Naive thymus-derived CD4-positive, alpha-beta T cell (primary cell): Measurements from ENCODE around the gene CDK10. TPM values are rescaled to one million over a fixed set of nuclear protein-coding genes. Genes with fewer than 3 reads are reported as not detected.
A peak's percentile ranks its signal among the peaks of the same experiment; 100 is the strongest.

Experiments
- ATAC-seq: fragments of 150-1000 bp; cut with Tn5 transposase; 2 replicates; pipeline ENCODE4 v1.10.0; 2021; ENCODE audit warnings: mild to moderate bottlenecking, moderate library complexity
- CTCF ChIA-PET: fragments of 350-600 bp; sonication (Branson Sonifier 250); formaldehyde crosslinking; loops from one replicate; lab custom pipeline; 2021; ENCODE audit warnings: antibody characterized with exemption; lab: Charles Lee
- POLR2A ChIA-PET: fragments of 350-600 bp; sonication (Branson Sonifier 250); formaldehyde crosslinking; loops from one replicate; lab custom pipeline; 2021; ENCODE audit warnings: antibody characterized with exemption, inconsistent platforms; lab: Charles Lee
- DNase-seq, 9 donors: peaks; one replicate each; pipeline versions ENCODE4 v3.0.0 to v3.0.0-alpha.2; 2020 to 2022; ENCODE audit warnings: mixed read lengths in 1 of 9
- H3K27ac ChIP-seq: one replicate; pipeline ENCODE4 v1.7.0; 2013; ENCODE audit warnings: mild to moderate bottlenecking, low read depth, low read length, moderate library complexity
- H3K27me3 ChIP-seq, 2 donors: one replicate each; pipeline ENCODE4 v1.7.0; 2013; ENCODE audit warnings: low read length in 2 of 2, mild to moderate bottlenecking in 2 of 2, moderate library complexity in 2 of 2; ENCODE audit not compliant: control insufficient read depth in 2 of 2, insufficient read depth in 2 of 2
- H3K36me3 ChIP-seq, 3 experiments: 1 replicate in 2 of 3; 2 replicates in 1 of 3; pipeline ENCODE4 v1.7.0; 2013; ENCODE audit warnings: low read length in 3 of 3, mild to moderate bottlenecking in 3 of 3, moderate library complexity in 1 of 3; ENCODE audit not compliant: insufficient read depth in 3 of 3, control insufficient read depth in 2 of 3
- H3K4me1 ChIP-seq, 2 donors: one replicate each; pipeline ENCODE4 v1.7.0; 2013; ENCODE audit warnings: low read length in 2 of 2, mild to moderate bottlenecking in 2 of 2, moderate library complexity in 1 of 2; ENCODE audit not compliant: control insufficient read depth in 2 of 2, insufficient read depth in 2 of 2
- H3K4me3 ChIP-seq: 2 replicates; pipeline ENCODE4 v1.7.0; 2013; ENCODE audit warnings: mild to moderate bottlenecking, low read length
- H3K9me3 ChIP-seq, 3 experiments: 1 replicate in 2 of 3; 2 replicates in 1 of 3; pipeline ENCODE4 v1.7.0; 2013; ENCODE audit warnings: low read length in 3 of 3; ENCODE audit not compliant: control insufficient read depth in 2 of 3
- H3K27ac Mint-ChIP-seq, 9 donors: one replicate each; pipeline ENCODE4 v1.8.0; 2020 to 2022; ENCODE audit warnings: mixed read lengths in 9 of 9, mild to moderate bottlenecking in 8 of 9, moderate library complexity in 5 of 9, inconsistent platforms in 2 of 9
- H3K27me3 Mint-ChIP-seq, 5 donors: one replicate each; pipeline ENCODE4 v1.8.0; 2021 to 2022; ENCODE audit warnings: mixed read lengths in 5 of 5, mild to moderate bottlenecking in 1 of 5
- H3K36me3 Mint-ChIP-seq, 5 donors: one replicate each; pipeline ENCODE4 v1.8.0; 2020 to 2022; ENCODE audit warnings: mixed read lengths in 5 of 5, mild to moderate bottlenecking in 3 of 5, inconsistent platforms in 1 of 5
- H3K4me1 Mint-ChIP-seq, 7 donors: one replicate each; pipeline ENCODE4 v1.8.0; 2020 to 2022; ENCODE audit warnings: mixed read lengths in 7 of 7, mild to moderate bottlenecking in 3 of 7, inconsistent platforms in 1 of 7
- H3K4me3 Mint-ChIP-seq, 10 donors: one replicate each; pipeline ENCODE4 v1.8.0; 2020 to 2022; ENCODE audit warnings: mild to moderate bottlenecking in 10 of 10, mixed read lengths in 10 of 10, moderate library complexity in 6 of 10, inconsistent platforms in 2 of 10
- H3K9me3 Mint-ChIP-seq, 11 donors: one replicate each; pipeline ENCODE4 v1.8.0; 2020 to 2022; ENCODE audit warnings: mixed read lengths in 11 of 11, mild to moderate bottlenecking in 4 of 11, inconsistent platforms in 1 of 11, moderate library complexity in 1 of 11
- intact Hi-C, 2 donors: fragments of 100-400 bp; cut with micrococcal nuclease; formaldehyde crosslinking; loops; one replicate each; pipeline ENCODE4 v1.15.1; 2023
- polyA plus RNA-seq, 2 donors: library from polyadenylated mRNA; unstranded; fragments of 300-500 nt; fragmentation: Illumina TruSeq; gene quantifications; one replicate each; pipeline ENCODE4 v1.2.3, GENCODE V29; 2021
- total RNA-seq, 6 experiments: library from RNA in 5 of 6; stranded (reverse) in 5 of 6; gene quantifications; 1 replicate in 5 of 6; 2 replicates in 1 of 6; pipeline ENCODE4 v1.2.3 and lab custom pipeline; 2021 to 2026

Gene CDK10
- total and polyA plus RNA-seq, 7 experiments from 2014 or later, result 32.8 to 150 (median 99.3) TPM

DNA sequence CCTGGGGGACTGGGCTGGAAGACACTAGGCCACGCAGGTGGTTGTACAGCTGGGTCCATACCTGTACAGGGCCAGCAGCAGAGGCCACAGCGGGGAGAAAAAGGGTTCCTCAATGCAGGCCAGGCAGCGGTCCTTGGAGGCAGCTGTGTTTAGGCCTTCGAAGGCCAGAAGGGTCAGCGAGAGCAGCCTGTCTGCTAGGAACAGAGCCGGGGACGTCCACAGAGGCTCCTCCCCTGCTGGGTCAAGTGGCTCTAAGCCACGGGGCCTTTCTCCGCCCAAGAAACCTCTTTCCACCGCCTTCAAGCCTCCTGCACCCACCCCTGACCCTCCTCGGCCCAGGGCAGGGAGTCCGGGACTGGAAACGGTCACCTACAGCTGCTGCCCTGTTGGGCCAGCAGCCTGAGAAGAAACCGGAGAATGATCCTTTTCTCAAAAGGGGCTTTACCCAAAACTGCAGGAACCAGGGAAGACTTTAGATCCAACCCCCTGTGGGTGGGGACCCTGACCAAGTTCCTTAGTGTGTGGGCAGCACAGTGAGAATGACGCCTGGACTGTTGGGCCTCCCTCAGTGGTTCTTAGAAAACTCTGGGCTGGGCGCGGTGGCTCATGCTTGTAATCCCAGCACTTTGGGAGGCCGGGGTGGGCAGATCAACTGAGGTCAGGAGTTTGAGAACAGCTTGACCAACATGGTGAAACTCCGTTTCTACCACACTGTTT, 23.4 kb downstream of the CDK10 start:
- Mint-ChIP-seq H3K9me3 (no peaks in the 10 kb centered on the region), H3K27me3 (no peaks in the 10 kb centered on the region), H3K27ac (no peak overlapping the region), H3K4me3 (peak overlapping the region in 6 of 10 donors; percentile 21 to 66 (median 52)), H3K36me3 (peaks cover 0 to 4% (median 0%) of the 10 kb centered on the region in 5 donors), H3K4me1 (peaks cover 4 to 15% (median 8%) of the 10 kb centered on the region in 7 donors)
- no peak overlapping the region for H3K4me3 ChIP-seq
- ATAC-seq (no peak), DNase-seq (no peak)
- H3K27me3 ChIP-seq, result no peaks in the 10 kb centered on the region
- peaks cover 0 to 12% of the 10 kb centered on the region in 2 donors for H3K4me1 ChIP-seq
- no peaks in the 10 kb centered on the region for H3K36me3 ChIP-seq
- intact Hi-C loops, result loop anchor here in 1 of 2 donors (10.0 kb wide), 1 partner anchor 465 kb away; no protein-coding TSS in a partner anchor
- POLR2A ChIA-PET, result interaction anchor here (1.3 to 1.4 kb wide), 2 partner anchors 14 to 32 kb away, joined by 3 to 9 read pairs; no protein-coding TSS in a partner anchor
- no peak overlapping the region for H3K27ac ChIP-seq
- CTCF ChIA-PET, result interaction anchor here (1.1 to 1.3 kb wide), 3 partner anchors 14 to 85 kb away, joined by 3 to 6 read pairs (median 3); no protein-coding TSS in a partner anchor
- no peaks in the 10 kb centered on the region for H3K9me3 ChIP-seq

DNA sequence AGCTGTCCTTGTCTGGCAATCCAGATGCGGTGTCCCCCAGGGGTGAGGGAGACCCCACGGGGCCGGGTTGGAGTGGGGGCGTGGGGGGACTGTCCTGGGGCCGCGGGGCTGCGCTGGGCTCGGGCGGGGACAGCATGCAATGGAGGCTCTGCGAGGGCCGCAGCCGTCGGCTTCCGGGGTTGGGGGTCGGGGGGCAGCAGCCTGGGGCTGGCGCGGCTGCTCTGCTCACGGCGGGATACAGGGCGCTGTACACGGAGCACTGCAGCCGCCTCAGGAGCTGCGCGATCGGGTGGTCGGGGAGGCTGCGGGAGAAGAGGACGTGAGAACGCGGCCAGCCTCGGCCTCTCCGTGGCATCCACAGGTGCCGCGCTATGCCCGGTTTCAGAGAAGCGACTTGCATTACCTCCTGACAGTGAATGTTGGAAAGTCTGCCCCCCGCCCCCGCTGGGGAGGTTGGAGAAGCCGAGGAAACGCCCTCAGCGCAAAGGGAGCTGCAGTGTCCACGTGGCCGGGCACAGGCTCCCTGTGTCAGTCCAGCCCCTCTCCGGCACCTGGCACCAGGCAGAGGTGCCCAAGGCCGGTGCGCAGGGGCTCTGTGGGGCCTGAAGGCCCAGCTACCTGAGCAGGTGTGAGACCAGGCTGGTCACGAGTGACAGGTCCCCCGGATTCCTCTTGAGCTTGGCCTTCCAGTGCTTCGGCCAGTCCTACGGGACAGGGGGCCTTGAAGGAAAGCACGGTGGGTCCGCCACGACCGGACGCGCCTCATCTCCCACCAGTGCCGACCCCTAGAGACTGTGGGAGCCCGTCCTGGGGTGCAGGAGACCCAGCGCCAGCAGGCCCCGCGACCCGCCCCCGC, 24.4 kb downstream of the CDK10 start:
- Mint-ChIP-seq H3K36me3 (peaks cover 0 to 5% (median 0%) of the 10 kb centered on the region in 5 donors), H3K4me3 (peak overlapping the region in 2 of 10 donors; percentile 21 to 78), H3K4me1 (peaks cover 2 to 13% (median 6%) of the 10 kb centered on the region in 7 donors), H3K27ac (no peak overlapping the region), H3K27me3 (no peaks in the 10 kb centered on the region), H3K9me3 (no peaks in the 10 kb centered on the region)
- ChIA-PET CTCF (interaction anchor here (1.3 kb wide), 2 partner anchors 13 to 84 kb away, joined by 3 to 6 read pairs; no protein-coding TSS in a partner anchor), POLR2A (interaction anchor here (1.3 to 1.4 kb wide), 2 partner anchors 13 to 31 kb away, joined by 3 to 9 read pairs; no protein-coding TSS in a partner anchor)
- no peak for ATAC-seq
- no peak overlapping the region for H3K27ac ChIP-seq
- peaks cover 0 to 11% of the 10 kb centered on the region in 2 donors for H3K4me1 ChIP-seq
- H3K27me3 ChIP-seq, result no peaks in the 10 kb centered on the region
- intact Hi-C loops, result loop anchor here (1.0 kb wide), 2 partner anchors 9 to 10 kb away; partner anchors contain the start of gene ZNF276 (in 2 of the 2)
- no peak for DNase-seq
- H3K4me3 ChIP-seq, result no peak overlapping the region
- H3K9me3 ChIP-seq, result no peaks in the 10 kb centered on the region
- no peaks in the 10 kb centered on the region for H3K36me3 ChIP-seq

DNA sequence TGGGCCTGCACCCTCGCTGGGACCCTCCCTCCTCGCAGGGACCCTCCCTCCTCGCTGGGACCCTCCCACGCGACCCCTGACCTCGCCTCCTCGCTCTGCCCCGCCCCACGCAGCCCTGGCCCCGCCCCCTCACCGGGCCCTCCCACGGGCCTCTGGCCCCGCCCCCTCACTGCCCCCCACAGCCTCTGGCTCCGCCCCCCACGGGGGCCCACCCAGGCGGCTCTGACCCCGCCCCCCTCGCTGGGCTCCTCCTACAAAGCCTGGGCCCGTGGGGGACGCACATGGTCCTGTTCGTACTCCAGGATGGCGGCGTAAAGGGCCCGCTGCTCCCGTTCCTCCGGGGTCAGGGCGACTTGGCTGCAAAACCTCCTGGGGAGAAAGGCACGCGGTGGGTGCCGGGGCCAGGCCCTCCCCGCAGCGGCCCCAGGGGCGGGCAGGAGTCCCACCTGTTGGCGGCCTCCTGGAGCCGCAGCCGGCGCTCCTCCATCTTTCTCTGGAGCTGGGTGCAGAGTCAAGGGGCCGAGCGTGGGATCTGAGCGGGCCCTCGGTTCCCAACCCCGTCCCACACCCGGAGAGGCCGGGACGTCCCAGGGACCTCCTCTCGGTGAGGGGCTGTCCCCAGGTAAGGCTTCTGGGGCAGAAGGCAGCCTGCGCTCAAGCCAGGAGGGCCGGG, 25.2 kb downstream of the CDK10 start:
- no peaks in the 10 kb centered on the region for H3K27me3 Mint-ChIP-seq
- ChIA-PET CTCF (no interaction called here), POLR2A (interaction anchor here (1.0 to 4.0 kb wide), 4 partner anchors 9 to 26 kb away, joined by 3 to 22 read pairs (median 6); partner anchors contain the start of gene VPS9D1)
- H3K36me3 ChIP-seq, result peaks cover 0 to 4% (median 0%) of the 10 kb centered on the region in 3 experiments
- peaks cover 0 to 7% (median 3%) of the 10 kb centered on the region in 7 donors for H3K4me1 Mint-ChIP-seq
- H3K4me3 ChIP-seq, result peak overlapping the region; percentile 47
- DNase-seq (peak; percentile 48 to 86 (median 62)), ATAC-seq (peak; percentile 96)
- peaks cover 0 to 7% of the 10 kb centered on the region in 2 donors for H3K4me1 ChIP-seq
- peak overlapping the region in 1 of 9 donors; percentile 29 for H3K27ac Mint-ChIP-seq
- no peaks in the 10 kb centered on the region for H3K9me3 ChIP-seq
- peak overlapping the region in 7 of 10 donors; percentile 42 to 78 (median 68) for H3K4me3 Mint-ChIP-seq
- no peaks in the 10 kb centered on the region for H3K27me3 ChIP-seq
- intact Hi-C loops, result loop anchor here (1.0 kb wide), 2 partner anchors 9 to 10 kb away; partner anchors contain the start of gene ZNF276 (in 2 of the 2)
- H3K27ac ChIP-seq, result peak overlapping the region; percentile 58
- H3K36me3 Mint-ChIP-seq, result peaks cover 0 to 5% (median 0%) of the 10 kb centered on the region in 5 donors
- no peaks in the 10 kb centered on the region for H3K9me3 Mint-ChIP-seq

DNA sequence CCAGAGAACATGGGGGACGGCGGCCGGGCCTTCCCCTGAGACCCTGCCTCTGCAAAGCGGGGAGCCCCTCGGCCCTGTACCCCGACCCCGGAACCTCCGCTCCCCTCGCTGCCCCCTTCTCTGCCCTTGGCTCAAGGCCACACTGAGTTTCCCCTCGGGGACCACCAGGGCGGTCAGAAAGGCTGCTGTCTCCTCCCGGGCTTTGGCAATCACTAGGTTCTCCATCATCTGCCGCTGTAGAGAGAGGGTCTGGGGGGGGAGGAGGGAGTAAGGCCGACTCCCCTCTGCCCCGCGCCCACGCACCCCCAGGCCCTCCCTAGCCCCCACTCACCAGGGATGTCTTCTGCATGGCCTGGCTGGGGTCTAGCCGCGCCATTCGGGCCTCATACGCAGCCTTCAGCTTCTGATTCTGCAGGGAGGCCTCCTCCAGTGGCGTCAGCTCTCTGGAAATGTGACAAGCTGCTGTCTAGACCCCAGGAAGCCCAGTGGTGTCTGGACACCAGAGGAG, 25.8 kb downstream of the CDK10 start:
- H3K27ac Mint-ChIP-seq, result peak overlapping the region in 1 of 9 donors; percentile 29
- POLR2A ChIA-PET, result interaction anchor here (0.6 to 4.0 kb wide), 6 partner anchors 8 to 83 kb away, joined by 3 to 22 read pairs (median 4); partner anchors contain the start of gene VPS9D1
- intact Hi-C loops, result no loop called here
- ATAC-seq (no peak), DNase-seq (no peak)
- peaks cover 0 to 7% (median 3%) of the 10 kb centered on the region in 7 donors for H3K4me1 Mint-ChIP-seq
- Histone ChIP-seq H3K27me3 (no peaks in the 10 kb centered on the region), H3K27ac (peak overlapping the region; percentile 58), H3K4me1 (peaks cover 0 to 7% of the 10 kb centered on the region in 2 donors), H3K4me3 (peak overlapping the region; percentile 47), H3K9me3 (no peaks in the 10 kb centered on the region), H3K36me3 (peaks cover 0 to 4% (median 0%) of the 10 kb centered on the region in 3 experiments)
- peaks cover 0 to 5% (median 0%) of the 10 kb centered on the region in 5 donors for H3K36me3 Mint-ChIP-seq
- peak overlapping the region in 9 of 10 donors; percentile 42 to 78 (median 70) for H3K4me3 Mint-ChIP-seq
- no peaks in the 10 kb centered on the region for H3K27me3 Mint-ChIP-seq
- no peaks in the 10 kb centered on the region for H3K9me3 Mint-ChIP-seq
- CTCF ChIA-PET, result interaction anchor here (0.8 kb wide), 1 partner anchor 37 kb away, joined by 3 read pairs; no protein-coding TSS in a partner anchor

DNA sequence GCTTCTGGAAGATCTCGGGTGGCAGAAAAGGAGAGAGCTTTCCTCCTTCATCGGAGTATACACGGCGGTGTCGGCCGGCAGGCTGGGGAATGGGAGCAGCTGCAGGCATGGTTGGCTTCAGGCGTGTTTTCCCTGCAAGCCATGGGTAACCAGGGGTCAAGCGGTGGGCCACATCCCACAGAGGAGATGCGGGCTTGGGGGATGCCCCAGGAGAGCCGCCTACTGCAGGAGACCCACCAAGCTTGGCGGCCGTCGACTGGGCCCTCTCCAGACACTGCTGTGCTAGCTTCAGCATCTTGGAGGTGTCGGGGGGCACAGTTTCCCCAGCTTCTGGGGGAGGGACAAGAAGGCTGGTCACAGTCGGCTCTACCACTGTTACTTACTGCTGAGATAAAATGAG, 30.0 kb downstream of the CDK10 start:
- H3K4me3 ChIP-seq, result no peak overlapping the region
- no peak overlapping the region for H3K27ac ChIP-seq
- intact Hi-C loops, result no loop called here
- H3K36me3 Mint-ChIP-seq, result peaks cover 0 to 6% (median 0%) of the 10 kb centered on the region in 5 donors
- POLR2A ChIA-PET, result interaction anchor here (0.5 to 1.0 kb wide), 3 partner anchors 87 to 147 kb away, joined by 3 read pairs; no protein-coding TSS in a partner anchor
- H3K9me3 Mint-ChIP-seq, result no peaks in the 10 kb centered on the region
- H3K9me3 ChIP-seq, result no peaks in the 10 kb centered on the region
- peaks cover 8 to 13% of the 10 kb centered on the region in 2 donors for H3K4me1 ChIP-seq
- CTCF ChIA-PET, result interaction anchor here (0.7 to 2.3 kb wide), 5 partner anchors 9 to 73 kb away, joined by 3 to 12 read pairs (median 4); no protein-coding TSS in a partner anchor
- DNase-seq (peak in 1 of 9 donors; percentile 7), ATAC-seq (no peak)
- no peaks in the 10 kb centered on the region for H3K27me3 Mint-ChIP-seq
- no peak overlapping the region for H3K4me3 Mint-ChIP-seq
- H3K27ac Mint-ChIP-seq, result no peak overlapping the region
- H3K27me3 ChIP-seq, result no peaks in the 10 kb centered on the region
- peaks cover 0 to 19% (median 12%) of the 10 kb centered on the region in 7 donors for H3K4me1 Mint-ChIP-seq
- peaks cover 0 to 4% (median 0%) of the 10 kb centered on the region in 3 experiments for H3K36me3 ChIP-seq
